GM20431 (cell line): Measurements from ENCODE around the gene TSPAN12.
"Not testable (repeated sequence)": the region's sequence is repeated elsewhere in the genome, so short reads cannot be mapped to it uniquely, and the experiment has no call there.

Experiments
- in situ Hi-C: fragments of 300-500 bp; cut with MseI, MboI; formaldehyde crosslinking; loops from one replicate; pipeline ENCODE4 v1.15.0; 2020; ENCODE audit warnings: low sequenced_read_pairs; ENCODE audit not compliant: unreplicated experiment

The TSPAN12 gene, protein sequence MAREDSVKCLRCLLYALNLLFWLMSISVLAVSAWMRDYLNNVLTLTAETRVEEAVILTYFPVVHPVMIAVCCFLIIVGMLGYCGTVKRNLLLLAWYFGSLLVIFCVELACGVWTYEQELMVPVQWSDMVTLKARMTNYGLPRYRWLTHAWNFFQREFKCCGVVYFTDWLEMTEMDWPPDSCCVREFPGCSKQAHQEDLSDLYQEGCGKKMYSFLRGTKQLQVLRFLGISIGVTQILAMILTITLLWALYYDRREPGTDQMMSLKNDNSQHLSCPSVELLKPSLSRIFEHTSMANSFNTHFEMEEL

DNA sequence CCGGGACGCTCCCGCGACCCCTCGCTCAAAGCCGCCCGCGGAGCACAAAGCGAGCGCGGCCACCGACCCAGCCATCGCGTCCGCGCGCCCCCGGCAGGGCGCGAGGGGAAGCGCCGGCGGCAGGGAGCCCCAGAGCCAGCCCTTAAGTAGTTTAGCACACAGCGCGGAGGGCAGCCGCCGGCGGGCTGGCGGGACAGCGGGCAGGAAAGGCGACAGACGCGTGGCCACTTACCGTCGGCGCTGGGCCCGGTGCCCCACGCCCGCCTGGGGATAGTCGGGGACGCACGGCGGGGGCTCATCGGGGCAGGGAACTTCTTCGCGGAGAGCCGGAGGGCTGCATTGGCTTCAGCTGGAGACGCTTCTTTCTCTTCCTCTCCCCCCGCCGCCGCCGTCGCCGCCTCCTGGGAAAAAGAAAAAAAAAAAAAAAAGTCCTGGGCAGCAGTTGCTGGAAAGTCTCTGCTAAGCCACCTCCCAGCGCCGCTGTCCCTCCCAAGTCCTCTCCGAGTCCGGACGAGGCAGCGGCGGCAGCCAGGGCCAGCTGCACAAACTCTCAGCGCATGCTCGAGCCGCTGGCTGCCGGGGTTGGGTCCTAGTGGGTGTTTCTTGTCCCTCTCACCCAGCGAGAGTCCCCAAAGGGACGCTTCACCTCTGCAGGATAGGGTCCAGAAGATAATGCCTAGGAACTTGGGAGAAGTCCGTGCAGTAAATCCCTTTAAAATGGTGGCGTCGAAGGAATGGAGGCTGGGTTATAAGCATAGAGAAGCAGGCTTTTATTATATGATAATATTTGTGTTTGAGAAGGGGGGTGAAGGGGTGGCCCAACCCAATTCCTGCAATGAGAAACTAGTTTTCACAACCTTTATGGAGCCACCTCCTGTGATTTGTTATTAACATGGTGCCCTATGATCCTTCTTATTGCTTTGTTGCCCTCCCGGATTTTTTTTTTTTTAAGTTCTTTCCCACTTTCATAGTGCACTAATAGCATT, at the start of gene TSPAN12:
Gene TSPAN12, minus strand, starts transcription at position 557 of the 986 bp plus-strand sequence. CDS start 1,381 bp downstream, outside the sequence.
- in situ Hi-C loops = no loop called here

DNA sequence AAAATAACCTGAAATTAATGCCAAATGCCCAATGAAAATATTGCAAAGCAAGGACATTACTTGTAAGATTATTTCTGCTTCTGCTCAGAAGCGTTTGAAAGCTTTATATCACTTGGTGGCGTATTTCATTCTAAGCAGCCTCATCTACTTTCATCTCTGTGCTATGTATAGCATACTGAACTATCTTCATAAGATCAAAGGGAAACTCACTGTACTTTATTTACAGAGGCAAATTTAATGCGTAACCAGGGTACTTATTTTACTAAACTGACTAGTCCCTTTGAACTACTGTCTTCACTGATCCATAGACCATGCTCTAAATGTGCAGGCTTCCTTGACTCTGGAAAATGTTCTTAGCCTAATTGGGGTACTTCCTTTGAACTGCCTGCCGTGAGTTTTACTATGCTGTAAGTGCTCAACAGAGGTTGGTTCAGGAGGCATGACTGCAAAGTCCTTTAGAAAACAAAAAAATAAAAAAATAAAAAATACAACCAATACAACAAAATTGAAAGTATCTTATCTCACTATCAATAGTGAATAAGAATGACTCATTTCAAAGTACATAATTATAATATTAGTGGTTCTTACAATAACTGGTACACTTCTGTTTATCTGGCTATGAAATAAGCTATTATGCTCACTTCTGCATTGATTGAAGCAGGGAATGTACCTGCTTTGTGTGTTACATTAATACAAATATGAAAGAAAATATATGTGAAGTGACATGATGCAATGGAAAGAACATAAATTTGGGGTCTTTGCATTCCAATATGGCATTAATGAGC, 41.0 kb upstream of the TSPAN12 start:
- in situ Hi-C loops = no loop called here

GRCh38 chr7:120895253-120895652, 37.3 kb upstream of the TSPAN12 start:
- in situ Hi-C loops = not testable (repeated sequence)

DNA sequence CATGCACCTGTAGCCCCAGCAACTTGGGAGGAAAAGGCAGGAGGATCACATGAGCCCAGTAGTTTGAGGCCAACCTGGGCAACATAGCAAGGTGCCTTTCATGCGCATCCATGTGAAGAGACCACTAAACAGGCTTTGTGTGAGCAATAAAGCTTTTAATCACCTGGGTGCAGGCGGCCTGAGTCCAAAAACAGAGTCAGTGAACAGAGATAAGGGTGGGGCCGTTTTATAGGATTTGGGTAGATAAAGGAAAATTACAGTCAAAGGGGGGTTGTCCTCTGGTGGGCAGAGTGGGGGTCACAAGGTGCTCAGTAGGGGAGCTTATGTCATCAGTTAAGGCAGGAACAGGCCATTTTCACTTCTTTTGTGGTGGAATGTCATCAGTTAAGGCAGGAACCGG, 27.7 kb upstream of the TSPAN12 start:
- in situ Hi-C loops = not testable (repeated sequence)

- in situ Hi-C loops = no loop called here
Observed at GRCh38 chr7:120877701-120878100, 19.8 kb upstream of the TSPAN12 start.

GRCh38 chr7:120876922-120877321, 19.0 kb upstream of the TSPAN12 start:
- in situ Hi-C loops = no loop called here

- in situ Hi-C loops = no loop called here
Observed at GRCh38 chr7:120874722-120875121, 16.8 kb upstream of the TSPAN12 start.

- in situ Hi-C loops = no loop called here
Observed at GRCh38 chr7:120874016-120874415, 16.1 kb upstream of the TSPAN12 start.

- in situ Hi-C loops = no loop called here
Observed at GRCh38 chr7:120873401-120873800, 15.5 kb upstream of the TSPAN12 start.

- in situ Hi-C loops = no loop called here
Observed at GRCh38 chr7:120869700-120870099, 11.8 kb upstream of the TSPAN12 start.

GRCh38 chr7:120867932-120868331, 10.0 kb upstream of the TSPAN12 start:
- in situ Hi-C loops = no loop called here

DNA sequence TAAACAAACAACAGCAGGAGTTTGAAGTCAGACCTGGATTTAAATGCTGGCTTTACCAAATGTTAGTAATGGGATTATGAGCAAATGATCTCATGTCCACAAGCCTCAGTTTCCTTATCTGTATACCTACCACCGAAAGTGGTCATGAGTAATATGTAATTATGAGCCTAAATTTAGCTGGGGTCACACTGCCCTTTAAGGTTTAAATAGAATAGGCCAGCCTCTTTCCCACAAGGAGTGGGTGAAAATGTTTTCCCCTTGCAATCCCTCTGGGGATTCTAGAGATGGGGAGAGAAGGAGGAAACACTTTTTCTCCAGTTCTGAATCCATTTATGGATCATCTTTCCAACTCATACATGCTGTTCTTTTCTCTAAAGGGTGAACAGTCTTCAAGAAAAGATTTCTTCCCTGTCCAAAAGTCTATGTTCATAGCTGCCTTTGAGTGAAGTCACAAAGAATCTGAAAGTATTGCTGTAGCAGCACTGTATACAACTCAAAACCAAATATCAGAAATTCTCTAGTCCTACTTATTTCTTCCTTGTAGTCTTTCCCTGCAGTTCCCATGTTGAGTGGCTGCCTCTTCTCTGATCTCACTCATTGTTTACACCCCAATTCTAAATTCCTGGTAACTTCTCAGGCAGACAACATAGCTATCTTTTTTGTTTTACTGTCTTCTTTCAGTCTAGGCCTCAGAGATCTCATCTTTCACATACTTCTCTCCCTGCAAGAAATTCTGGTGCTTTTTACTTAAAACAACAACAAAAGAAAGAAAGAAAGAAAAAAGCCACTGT, 7.4 kb upstream of the TSPAN12 start:
- in situ Hi-C loops = no loop called here

DNA sequence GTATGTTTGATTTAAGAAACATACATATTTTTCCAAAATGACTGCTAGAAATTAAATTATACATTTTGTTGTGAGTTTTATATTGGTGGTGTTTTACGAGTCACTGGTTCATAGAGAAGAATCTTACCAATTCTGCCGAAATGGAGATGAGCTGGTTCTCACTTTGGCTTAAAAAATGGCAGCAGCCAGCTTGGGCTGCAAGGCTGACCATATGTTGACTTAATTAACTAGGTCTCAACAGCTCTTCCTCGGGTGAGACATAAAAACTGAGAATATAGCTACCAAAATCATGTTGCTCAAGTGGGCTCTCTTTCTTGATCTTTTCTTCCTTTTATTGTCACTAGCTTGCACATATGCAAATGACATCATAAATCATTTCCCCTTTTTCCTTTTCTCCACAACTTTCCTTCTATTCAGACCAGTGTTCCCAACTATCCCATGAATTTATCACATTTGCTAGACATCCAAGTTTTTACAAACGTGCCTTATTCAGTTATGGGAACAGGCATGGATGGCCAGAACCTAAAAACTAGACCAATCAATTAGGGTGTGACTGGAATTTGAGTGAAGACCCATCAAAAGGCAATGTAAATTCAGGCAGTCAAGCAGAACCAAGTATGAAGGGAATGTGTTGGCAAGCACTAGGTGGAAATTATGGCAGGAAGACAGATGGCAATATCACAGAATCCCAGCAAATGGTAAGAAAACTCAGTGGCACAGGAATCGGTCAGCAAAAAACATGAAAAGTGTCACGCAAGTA, 6.4 kb upstream of the TSPAN12 start:
- in situ Hi-C loops = no loop called here

DNA sequence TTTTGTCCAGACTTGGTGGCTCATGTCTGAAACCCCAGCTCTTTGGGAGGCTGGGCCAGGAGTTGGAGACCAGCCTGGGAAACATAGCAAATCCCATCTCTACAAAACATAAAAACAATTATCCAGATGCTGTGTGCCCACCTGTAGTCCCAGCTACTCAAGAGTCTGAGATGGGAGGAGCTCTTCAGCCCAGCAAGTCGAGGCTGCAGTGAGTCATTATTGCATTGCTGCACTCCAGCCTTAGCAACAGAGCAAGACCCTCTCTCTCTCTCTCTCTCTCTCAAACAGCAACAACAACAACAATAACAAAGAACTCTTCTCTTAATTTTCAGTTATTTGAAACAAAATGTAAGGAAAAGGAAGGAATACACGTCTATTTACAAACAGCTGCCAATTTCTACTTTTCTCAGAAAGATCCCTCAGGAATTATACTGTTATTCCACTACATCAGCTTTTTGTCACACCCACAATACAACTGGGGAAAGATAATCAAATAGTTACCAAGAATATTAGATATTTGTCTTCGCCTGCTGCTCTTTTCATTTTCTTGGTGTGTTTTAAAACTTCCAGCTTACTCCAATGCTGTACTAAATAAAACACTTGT, 5.1 kb upstream of the TSPAN12 start:
- in situ Hi-C loops = no loop called here

GRCh38 chr7:120860156-120860555, 2.2 kb upstream of the TSPAN12 start:
- in situ Hi-C loops = no loop called here

- in situ Hi-C loops = no loop called here
Observed at GRCh38 chr7:120859459-120859858, 1.5 kb upstream of the TSPAN12 start.

DNA sequence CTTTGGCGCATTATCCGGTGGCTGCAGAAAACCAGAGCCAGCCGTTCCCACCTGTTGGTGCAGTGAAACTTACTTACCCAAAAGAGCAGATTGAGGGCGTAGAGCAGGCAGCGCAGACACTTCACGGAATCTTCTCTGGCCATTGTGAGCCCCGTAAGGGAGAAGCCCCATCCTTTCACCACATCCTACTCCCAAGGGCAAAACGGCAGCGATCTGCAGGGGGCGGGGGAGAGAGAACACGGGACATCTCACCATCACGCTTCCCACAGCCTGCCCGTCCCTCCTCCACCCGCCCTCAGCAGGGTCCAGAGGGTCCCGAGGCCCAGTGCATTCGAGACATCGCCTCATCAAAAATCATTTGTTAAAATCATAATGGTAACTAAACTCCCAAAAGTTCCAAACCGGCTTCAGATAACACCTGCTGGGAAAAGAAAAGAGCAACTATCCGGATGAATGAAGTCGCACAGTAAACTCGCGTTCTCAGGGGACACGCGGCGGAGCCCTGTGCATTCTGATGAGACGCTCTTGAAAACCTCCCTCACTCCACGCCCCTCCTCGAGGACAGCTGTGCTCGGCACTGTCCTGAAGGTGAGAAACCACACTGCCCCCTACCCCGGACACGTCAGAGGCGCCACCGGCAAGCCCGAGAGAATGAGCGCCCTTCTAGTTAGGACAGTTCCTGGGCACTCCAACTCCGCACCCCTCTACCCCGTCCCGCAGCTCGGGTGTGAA, 1.2 kb downstream of the TSPAN12 start:
- in situ Hi-C loops = no loop called here

DNA sequence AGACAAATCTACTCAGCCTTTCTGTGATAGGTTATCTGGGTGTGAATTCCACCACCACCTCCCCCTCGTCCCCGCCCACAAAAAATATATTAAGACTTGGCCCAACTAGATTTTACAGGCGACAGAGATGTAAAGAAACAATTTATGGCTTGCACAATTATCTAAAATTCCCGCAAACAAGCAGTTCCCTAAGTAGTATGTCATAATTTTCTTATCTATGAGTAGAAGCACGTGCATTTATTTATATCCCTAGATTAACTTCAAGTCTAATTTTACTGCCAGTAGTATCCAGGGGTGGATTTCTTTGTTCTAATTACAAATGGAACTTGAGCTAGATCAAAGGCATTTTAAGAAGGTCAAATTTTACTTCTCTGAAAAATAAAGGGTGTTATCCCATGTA, 1.7 kb downstream of the TSPAN12 start:
- in situ Hi-C loops = no loop called here
